ENCODE results near the gene SLC37A3.
"Not testable (repeated sequence)": the region's sequence is repeated elsewhere in the genome, so short reads cannot be mapped to it uniquely, and the experiment has no call there.

SLC37A3 gene

DNA sequence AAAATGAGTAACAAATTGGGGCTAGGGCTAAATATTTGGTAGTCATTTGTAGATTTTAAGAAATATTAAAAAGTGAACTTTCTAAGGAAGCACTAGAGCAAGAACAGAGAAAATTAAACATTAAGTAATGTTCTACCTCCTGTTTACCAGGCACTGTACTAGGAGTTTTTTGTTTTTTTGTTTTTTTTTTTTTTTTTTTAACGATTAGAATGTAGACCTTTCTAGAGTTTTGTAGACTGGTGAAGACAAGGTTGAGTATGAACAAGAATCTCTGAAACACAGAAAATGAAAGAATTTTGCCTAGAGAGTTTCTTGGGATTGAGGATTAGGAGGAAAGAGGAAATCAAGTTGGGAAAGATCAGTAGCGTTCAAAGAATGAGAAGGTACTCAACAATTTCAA, 73.6 kb downstream of the SLC37A3 start:
- no peak for ATAC-seq
- TF ChIP-seq ZFP3 (CRISPR knock-in tag; IDR thresholded peaks at IDR 0.05) = no peak
- TF ChIP-seq CSDC2 (CRISPR knock-in tag; IDR thresholded peaks at IDR 0.05) = no peak
- TF ChIP-seq, protein P1, sequence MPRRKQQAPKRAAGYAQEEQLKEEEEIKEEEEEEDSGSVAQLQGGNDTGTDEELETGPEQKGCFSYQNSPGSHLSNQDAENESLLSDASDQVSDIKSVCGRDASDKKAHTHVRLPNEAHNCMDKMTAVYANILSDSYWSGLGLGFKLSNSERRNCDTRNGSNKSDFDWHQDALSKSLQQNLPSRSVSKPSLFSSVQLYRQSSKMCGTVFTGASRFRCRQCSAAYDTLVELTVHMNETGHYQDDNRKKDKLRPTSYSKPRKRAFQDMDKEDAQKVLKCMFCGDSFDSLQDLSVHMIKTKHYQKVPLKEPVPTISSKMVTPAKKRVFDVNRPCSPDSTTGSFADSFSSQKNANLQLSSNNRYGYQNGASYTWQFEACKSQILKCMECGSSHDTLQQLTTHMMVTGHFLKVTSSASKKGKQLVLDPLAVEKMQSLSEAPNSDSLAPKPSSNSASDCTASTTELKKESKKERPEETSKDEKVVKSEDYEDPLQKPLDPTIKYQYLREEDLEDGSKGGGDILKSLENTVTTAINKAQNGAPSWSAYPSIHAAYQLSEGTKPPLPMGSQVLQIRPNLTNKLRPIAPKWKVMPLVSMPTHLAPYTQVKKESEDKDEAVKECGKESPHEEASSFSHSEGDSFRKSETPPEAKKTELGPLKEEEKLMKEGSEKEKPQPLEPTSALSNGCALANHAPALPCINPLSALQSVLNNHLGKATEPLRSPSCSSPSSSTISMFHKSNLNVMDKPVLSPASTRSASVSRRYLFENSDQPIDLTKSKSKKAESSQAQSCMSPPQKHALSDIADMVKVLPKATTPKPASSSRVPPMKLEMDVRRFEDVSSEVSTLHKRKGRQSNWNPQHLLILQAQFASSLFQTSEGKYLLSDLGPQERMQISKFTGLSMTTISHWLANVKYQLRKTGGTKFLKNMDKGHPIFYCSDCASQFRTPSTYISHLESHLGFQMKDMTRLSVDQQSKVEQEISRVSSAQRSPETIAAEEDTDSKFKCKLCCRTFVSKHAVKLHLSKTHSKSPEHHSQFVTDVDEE (CRISPR knock-in tag; IDR thresholded peaks at IDR 0.05) = no peak
- no peak for TF ChIP-seq GLIS3 (CRISPR knock-in tag; IDR thresholded peaks at IDR 0.05)
- TF ChIP-seq ISL1 (CRISPR knock-in tag; IDR thresholded peaks at IDR 0.05) = no peak
- no peak for TF ChIP-seq OSR1 (CRISPR knock-in tag; IDR thresholded peaks at IDR 0.05)
- no peak for TF ChIP-seq TCF4 (CRISPR knock-in tag; IDR thresholded peaks at IDR 0.05; ENCODE audit: borderline replicate concordance)
- TF ChIP-seq ARNTL (CRISPR knock-in tag; IDR thresholded peaks at IDR 0.05; ENCODE audit: borderline replicate concordance, low read depth) = no peak
- TF ChIP-seq ZNF565 (CRISPR knock-in tag; conservative IDR thresholded peaks at IDR 0.05; ENCODE audit: low read depth) = no peak
- no peak for TF ChIP-seq ZNF70 (CRISPR knock-in tag; IDR thresholded peaks at IDR 0.05)

DNA sequence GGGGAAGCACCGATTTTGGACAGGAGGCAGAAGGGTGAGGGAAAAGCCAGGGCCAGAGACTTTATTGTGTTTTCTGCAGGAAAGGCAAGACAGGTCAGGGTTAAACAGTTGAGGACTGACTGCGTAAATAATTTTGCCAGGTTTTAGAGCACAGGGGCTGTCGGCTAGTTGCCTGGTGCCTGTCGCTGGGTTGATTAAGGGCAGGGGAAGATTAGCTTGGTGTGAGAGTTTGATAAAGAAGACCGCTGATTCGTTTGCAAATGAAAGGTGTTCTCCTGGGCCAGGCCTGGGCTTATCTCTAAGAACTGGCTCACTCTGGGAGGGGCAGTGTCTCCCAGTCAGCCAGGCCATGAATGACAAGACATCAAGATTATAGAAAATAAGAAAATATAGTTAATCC, 75.6 kb downstream of the SLC37A3 start:
- no peak for ATAC-seq
- no peak for TF ChIP-seq PPARA (CRISPR knock-in tag; IDR thresholded peaks at IDR 0.05; ENCODE audit: borderline replicate concordance)
- no peak for TF ChIP-seq OSR1 (CRISPR knock-in tag; IDR thresholded peaks at IDR 0.05)
- TF ChIP-seq, protein P2, sequence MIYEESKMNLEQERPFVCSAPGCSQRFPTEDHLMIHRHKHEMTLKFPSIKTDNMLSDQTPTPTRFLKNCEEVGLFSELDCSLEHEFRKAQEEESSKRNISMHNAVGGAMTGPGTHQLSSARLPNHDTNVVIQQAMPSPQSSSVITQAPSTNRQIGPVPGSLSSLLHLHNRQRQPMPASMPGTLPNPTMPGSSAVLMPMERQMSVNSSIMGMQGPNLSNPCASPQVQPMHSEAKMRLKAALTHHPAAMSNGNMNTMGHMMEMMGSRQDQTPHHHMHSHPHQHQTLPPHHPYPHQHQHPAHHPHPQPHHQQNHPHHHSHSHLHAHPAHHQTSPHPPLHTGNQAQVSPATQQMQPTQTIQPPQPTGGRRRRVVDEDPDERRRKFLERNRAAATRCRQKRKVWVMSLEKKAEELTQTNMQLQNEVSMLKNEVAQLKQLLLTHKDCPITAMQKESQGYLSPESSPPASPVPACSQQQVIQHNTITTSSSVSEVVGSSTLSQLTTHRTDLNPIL (CRISPR knock-in tag; IDR thresholded peaks at IDR 0.05; ENCODE audit: low read depth) = no peak
- TF ChIP-seq, protein P3, sequence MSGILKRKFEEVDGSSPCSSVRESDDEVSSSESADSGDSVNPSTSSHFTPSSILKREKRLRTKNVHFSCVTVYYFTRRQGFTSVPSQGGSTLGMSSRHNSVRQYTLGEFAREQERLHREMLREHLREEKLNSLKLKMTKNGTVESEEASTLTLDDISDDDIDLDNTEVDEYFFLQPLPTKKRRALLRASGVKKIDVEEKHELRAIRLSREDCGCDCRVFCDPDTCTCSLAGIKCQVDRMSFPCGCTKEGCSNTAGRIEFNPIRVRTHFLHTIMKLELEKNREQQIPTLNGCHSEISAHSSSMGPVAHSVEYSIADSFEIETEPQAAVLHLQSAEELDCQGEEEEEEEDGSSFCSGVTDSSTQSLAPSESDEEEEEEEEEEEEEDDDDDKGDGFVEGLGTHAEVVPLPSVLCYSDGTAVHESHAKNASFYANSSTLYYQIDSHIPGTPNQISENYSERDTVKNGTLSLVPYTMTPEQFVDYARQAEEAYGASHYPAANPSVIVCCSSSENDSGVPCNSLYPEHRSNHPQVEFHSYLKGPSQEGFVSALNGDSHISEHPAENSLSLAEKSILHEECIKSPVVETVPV (CRISPR knock-in tag; IDR thresholded peaks at IDR 0.05) = no peak
- no peak for TF ChIP-seq ZFP30 (CRISPR knock-in tag; IDR thresholded peaks at IDR 0.05)
- TF ChIP-seq, protein P4, sequence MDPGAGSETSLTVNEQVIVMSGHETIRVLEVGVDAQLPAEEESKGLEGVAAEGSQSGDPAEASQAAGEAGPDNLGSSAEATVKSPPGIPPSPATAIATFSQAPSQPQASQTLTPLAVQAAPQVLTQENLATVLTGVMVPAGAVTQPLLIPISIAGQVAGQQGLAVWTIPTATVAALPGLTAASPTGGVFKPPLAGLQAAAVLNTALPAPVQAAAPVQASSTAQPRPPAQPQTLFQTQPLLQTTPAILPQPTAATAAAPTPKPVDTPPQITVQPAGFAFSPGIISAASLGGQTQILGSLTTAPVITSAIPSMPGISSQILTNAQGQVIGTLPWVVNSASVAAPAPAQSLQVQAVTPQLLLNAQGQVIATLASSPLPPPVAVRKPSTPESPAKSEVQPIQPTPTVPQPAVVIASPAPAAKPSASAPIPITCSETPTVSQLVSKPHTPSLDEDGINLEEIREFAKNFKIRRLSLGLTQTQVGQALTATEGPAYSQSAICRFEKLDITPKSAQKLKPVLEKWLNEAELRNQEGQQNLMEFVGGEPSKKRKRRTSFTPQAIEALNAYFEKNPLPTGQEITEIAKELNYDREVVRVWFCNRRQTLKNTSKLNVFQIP (CRISPR knock-in tag; IDR thresholded peaks at IDR 0.05; ENCODE audit: borderline replicate concordance, low read depth) = no peak
- TF ChIP-seq ZC3H10 (CRISPR knock-in tag; IDR thresholded peaks at IDR 0.05) = no peak
- no peak for TF ChIP-seq GLIS3 (CRISPR knock-in tag; IDR thresholded peaks at IDR 0.05)
- TF ChIP-seq ZFP3 (CRISPR knock-in tag; IDR thresholded peaks at IDR 0.05) = no peak
- TF ChIP-seq SNAI2 (CRISPR knock-in tag; IDR thresholded peaks at IDR 0.05) = no peak
- no peak for TF ChIP-seq ZNF70 (CRISPR knock-in tag; IDR thresholded peaks at IDR 0.05)

DNA sequence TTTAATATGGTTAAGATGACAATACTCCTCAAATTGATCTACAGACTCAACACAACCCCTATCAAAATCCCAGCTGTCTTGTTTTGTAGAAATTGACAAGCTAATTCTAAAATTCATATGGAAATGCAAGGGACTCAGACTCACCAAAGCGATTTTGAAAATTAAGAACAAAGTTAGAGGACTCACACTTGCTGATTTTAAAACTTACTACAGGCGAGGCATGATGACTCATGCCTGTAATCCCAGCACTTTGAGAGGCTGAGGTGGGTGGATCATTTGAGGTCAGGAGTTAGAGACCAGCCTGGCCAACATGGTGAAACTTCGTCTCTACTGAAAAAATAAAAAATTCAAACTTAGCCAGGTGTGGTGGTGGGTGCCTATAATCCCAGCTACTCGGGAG, 78.3 kb downstream of the SLC37A3 start:
- ATAC-seq = not testable (repeated sequence)

DNA sequence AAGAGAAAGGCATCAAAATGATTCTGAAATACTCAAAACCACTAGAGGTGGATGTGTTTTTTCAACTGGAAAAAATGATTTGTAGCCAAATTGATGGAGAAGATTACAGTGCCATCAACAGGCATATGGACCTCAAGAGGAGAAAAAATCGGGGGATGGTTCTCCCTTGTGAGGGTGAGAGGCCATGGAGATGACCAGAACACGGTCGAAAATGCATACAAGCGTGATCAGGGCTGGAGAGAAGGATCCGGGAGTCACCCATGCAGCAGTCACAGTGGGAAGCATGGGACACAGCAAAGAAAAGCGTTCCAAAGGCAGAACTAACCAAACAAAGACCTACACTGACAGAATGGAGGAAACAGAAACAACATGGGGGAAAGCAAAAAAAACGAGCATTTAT, 80.3 kb downstream of the SLC37A3 start:
- ATAC-seq = no peak
- TF ChIP-seq CSDC2 (CRISPR knock-in tag; IDR thresholded peaks at IDR 0.05) (no peak), ZNF70 (CRISPR knock-in tag; IDR thresholded peaks at IDR 0.05) (no peak), ZNF565 (CRISPR knock-in tag; conservative IDR thresholded peaks at IDR 0.05; ENCODE audit: low read depth) (no peak), ISL1 (CRISPR knock-in tag; IDR thresholded peaks at IDR 0.05) (no peak), PPARA (CRISPR knock-in tag; IDR thresholded peaks at IDR 0.05; ENCODE audit: borderline replicate concordance) (no peak), SNAI2 (CRISPR knock-in tag; IDR thresholded peaks at IDR 0.05) (no peak), BACH2 (CRISPR knock-in tag; IDR thresholded peaks at IDR 0.05; ENCODE audit: borderline replicate concordance) (no peak), TOX (CRISPR knock-in tag; IDR thresholded peaks at IDR 0.05; ENCODE audit: borderline replicate concordance) (no peak), OSR1 (CRISPR knock-in tag; IDR thresholded peaks at IDR 0.05) (no peak), ZNF8 (CRISPR knock-in tag; IDR thresholded peaks at IDR 0.05) (no peak), TCF4 (CRISPR knock-in tag; IDR thresholded peaks at IDR 0.05; ENCODE audit: borderline replicate concordance) (no peak), RARB (CRISPR knock-in tag; IDR thresholded peaks at IDR 0.05) (no peak), ZC3H10 (CRISPR knock-in tag; IDR thresholded peaks at IDR 0.05) (no peak)
- TF ChIP-seq, protein P1 (CRISPR knock-in tag; IDR thresholded peaks at IDR 0.05) = no peak
- TF ChIP-seq, protein P5, sequence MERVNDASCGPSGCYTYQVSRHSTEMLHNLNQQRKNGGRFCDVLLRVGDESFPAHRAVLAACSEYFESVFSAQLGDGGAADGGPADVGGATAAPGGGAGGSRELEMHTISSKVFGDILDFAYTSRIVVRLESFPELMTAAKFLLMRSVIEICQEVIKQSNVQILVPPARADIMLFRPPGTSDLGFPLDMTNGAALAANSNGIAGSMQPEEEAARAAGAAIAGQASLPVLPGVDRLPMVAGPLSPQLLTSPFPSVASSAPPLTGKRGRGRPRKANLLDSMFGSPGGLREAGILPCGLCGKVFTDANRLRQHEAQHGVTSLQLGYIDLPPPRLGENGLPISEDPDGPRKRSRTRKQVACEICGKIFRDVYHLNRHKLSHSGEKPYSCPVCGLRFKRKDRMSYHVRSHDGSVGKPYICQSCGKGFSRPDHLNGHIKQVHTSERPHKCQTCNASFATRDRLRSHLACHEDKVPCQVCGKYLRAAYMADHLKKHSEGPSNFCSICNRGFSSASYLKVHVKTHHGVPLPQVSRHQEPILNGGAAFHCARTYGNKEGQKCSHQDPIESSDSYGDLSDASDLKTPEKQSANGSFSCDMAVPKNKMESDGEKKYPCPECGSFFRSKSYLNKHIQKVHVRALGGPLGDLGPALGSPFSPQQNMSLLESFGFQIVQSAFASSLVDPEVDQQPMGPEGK (CRISPR knock-in tag; IDR thresholded peaks at IDR 0.05; ENCODE audit: borderline replicate concordance) = no peak

All from SK-N-SH treated with all-trans-retinoic acid at 6 μM for 48 hours (cell line).